ENCODE results near the gene EEF1AKMT4. TPM values are rescaled to one million over a fixed set of nuclear protein-coding genes. Genes with fewer than 3 reads are reported as not detected.

EEF1AKMT4 gene
- total RNA-seq, 1 experiment from 2014 or later, result 11.6 TPM

DNA sequence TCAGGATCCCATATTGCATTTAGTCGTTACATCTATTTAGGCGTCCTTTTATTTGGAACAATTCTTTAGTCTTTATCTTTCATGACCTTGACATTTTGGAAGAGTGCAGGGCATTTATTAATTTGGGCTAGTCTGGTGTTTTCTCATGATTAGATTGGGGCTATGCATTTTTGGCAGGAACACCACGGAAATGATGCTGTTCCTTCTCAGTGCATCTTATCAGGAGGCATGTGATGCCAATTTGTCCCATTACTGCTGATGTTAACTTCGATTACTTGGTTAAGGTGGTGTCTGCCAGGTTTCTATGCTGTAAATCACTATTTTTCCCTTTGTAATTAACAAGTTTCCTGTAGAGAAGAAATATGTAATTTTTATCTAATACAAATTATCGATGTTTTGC is 38.2 kb upstream of the EEF1AKMT4 start:
- CTCF ChIA-PET, result no interaction called here
- intact Hi-C loops (cut with micrococcal nuclease; ENCODE audit: unreplicated experiment), result no loop called here
- Mint-ChIP-seq H3K4me1 (ENCODE audit: low read depth, unreplicated experiment) (no peaks in the 10 kb centered on the region), H3K9me3 (ENCODE audit: low read depth, unreplicated experiment) (no peaks in the 10 kb centered on the region), H3K27ac (ENCODE audit: unreplicated experiment) (no peak overlapping the region), H3K4me3 (ENCODE audit: low read depth, unreplicated experiment) (no peak overlapping the region), H3K27me3 (ENCODE audit: unreplicated experiment) (peaks cover 40% of the 10 kb centered on the region), H3K36me3 (ENCODE audit: insufficient read depth, unreplicated experiment) (no peaks in the 10 kb centered on the region)
- BruUV-seq (replicated peaks), result no TSS peak
- DNase-seq, result no peak
- TF ChIP-seq, protein P1, sequence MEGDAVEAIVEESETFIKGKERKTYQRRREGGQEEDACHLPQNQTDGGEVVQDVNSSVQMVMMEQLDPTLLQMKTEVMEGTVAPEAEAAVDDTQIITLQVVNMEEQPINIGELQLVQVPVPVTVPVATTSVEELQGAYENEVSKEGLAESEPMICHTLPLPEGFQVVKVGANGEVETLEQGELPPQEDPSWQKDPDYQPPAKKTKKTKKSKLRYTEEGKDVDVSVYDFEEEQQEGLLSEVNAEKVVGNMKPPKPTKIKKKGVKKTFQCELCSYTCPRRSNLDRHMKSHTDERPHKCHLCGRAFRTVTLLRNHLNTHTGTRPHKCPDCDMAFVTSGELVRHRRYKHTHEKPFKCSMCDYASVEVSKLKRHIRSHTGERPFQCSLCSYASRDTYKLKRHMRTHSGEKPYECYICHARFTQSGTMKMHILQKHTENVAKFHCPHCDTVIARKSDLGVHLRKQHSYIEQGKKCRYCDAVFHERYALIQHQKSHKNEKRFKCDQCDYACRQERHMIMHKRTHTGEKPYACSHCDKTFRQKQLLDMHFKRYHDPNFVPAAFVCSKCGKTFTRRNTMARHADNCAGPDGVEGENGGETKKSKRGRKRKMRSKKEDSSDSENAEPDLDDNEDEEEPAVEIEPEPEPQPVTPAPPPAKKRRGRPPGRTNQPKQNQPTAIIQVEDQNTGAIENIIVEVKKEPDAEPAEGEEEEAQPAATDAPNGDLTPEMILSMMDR (IDR thresholded peaks at IDR 0.05; ENCODE audit: unreplicated experiment), result no peak

DNA sequence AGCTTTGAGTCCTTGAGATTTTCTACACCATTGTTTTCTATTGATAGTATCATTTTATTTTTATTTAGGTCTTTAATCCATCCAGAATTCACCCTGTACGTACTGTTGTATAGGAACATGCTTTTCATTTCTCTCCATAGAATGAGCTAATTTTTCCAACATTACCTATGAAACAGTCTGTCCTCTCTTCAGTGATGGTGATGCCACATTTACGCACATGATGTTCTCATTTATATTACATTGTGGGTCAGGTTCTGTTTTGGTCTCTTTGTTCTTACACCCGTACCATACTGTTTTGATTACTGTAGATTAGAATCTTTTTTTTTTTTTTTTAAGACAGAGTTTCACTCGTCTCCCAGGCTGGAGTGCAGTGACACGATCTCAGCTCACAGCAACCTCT is 37.8 kb upstream of the EEF1AKMT4 start:
- Mint-ChIP-seq H3K27ac (ENCODE audit: unreplicated experiment) (no peak overlapping the region), H3K36me3 (ENCODE audit: insufficient read depth, unreplicated experiment) (no peaks in the 10 kb centered on the region), H3K4me3 (ENCODE audit: low read depth, unreplicated experiment) (no peak overlapping the region), H3K27me3 (ENCODE audit: unreplicated experiment) (peaks cover 36% of the 10 kb centered on the region), H3K4me1 (ENCODE audit: low read depth, unreplicated experiment) (no peaks in the 10 kb centered on the region), H3K9me3 (ENCODE audit: low read depth, unreplicated experiment) (no peaks in the 10 kb centered on the region)
- DNase-seq, result no peak
- no TSS peak for BruUV-seq (replicated peaks)
- CTCF ChIA-PET, result no interaction called here
- TF ChIP-seq, protein P1 (IDR thresholded peaks at IDR 0.05; ENCODE audit: unreplicated experiment), result no peak
- intact Hi-C loops (cut with micrococcal nuclease; ENCODE audit: unreplicated experiment), result no loop called here

DNA sequence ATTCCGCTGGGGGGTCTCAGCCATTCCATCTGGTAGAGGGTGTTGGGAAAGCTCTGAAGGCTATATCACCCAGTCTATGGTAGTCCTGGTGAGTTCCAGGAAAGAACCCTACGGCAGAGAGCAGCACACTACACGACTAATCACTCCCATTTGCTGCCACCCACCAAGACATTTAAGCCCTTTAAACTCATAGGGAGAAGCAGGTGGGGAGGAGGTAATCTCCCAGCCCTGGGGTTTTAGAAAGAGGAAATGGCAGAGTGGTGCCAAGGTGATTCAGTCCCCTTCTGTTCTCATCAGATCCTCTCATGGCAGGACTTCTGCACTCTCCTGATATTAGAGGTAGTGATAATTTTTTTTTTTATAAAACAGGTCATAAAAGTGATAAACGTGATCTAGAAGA is 30.7 kb upstream of the EEF1AKMT4 start:
- CTCF ChIA-PET, result interaction anchor here (0.6 to 0.7 kb wide), 2 partner anchors 8 to 1008 kb away, joined by 3 to 4 read pairs; no protein-coding TSS in a partner anchor
- BruUV-seq (replicated peaks), result no TSS peak
- Mint-ChIP-seq H3K4me3 (ENCODE audit: low read depth, unreplicated experiment) (no peak overlapping the region), H3K36me3 (ENCODE audit: insufficient read depth, unreplicated experiment) (no peaks in the 10 kb centered on the region), H3K27ac (ENCODE audit: unreplicated experiment) (no peak overlapping the region), H3K27me3 (ENCODE audit: unreplicated experiment) (peaks cover 28% of the 10 kb centered on the region), H3K4me1 (ENCODE audit: low read depth, unreplicated experiment) (no peaks in the 10 kb centered on the region), H3K9me3 (ENCODE audit: low read depth, unreplicated experiment) (no peaks in the 10 kb centered on the region)
- TF ChIP-seq, protein P1 (IDR thresholded peaks at IDR 0.05; ENCODE audit: unreplicated experiment), result no peak
- no peak for DNase-seq
- intact Hi-C loops (cut with micrococcal nuclease; ENCODE audit: unreplicated experiment), result no loop called here

DNA sequence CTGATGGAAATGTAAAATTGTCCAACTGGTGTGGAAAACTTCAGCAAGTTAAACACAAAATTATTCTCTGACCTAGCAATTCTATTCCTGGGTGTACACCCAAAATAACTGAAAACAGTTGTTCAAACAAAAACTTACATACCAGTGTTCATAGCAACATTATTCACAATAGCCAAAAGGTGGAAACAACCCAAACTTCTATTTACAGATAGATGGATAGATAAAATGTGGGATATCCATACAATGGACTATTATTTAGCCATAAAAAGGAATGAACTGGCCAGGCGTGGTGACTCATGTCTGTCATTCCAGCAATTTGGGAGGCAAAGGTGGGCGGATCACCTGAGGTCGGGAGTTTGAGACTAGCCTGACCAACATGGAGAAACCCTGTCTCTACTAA is 27.0 kb upstream of the EEF1AKMT4 start:
- no peak overlapping the region for H3K4me3 Mint-ChIP-seq (ENCODE audit: low read depth, unreplicated experiment)
- peak; percentile 45 for DNase-seq
- H3K9me3 Mint-ChIP-seq (ENCODE audit: low read depth, unreplicated experiment), result no peaks in the 10 kb centered on the region
- BruUV-seq (replicated peaks), result no TSS peak
- TF ChIP-seq, protein P1 (IDR thresholded peaks at IDR 0.05; ENCODE audit: unreplicated experiment), result no peak
- no peaks in the 10 kb centered on the region for H3K4me1 Mint-ChIP-seq (ENCODE audit: low read depth, unreplicated experiment)
- CTCF ChIA-PET, result no interaction called here
- peaks cover 65% of the 10 kb centered on the region for H3K27me3 Mint-ChIP-seq (ENCODE audit: unreplicated experiment)
- no peaks in the 10 kb centered on the region for H3K36me3 Mint-ChIP-seq (ENCODE audit: insufficient read depth, unreplicated experiment)
- intact Hi-C loops (cut with micrococcal nuclease; ENCODE audit: unreplicated experiment), result no loop called here
- no peak overlapping the region for H3K27ac Mint-ChIP-seq (ENCODE audit: unreplicated experiment)

All from Calu3 (cell line).